ENCODE results near the gene SIN3B.

SIN3B gene

DNA sequence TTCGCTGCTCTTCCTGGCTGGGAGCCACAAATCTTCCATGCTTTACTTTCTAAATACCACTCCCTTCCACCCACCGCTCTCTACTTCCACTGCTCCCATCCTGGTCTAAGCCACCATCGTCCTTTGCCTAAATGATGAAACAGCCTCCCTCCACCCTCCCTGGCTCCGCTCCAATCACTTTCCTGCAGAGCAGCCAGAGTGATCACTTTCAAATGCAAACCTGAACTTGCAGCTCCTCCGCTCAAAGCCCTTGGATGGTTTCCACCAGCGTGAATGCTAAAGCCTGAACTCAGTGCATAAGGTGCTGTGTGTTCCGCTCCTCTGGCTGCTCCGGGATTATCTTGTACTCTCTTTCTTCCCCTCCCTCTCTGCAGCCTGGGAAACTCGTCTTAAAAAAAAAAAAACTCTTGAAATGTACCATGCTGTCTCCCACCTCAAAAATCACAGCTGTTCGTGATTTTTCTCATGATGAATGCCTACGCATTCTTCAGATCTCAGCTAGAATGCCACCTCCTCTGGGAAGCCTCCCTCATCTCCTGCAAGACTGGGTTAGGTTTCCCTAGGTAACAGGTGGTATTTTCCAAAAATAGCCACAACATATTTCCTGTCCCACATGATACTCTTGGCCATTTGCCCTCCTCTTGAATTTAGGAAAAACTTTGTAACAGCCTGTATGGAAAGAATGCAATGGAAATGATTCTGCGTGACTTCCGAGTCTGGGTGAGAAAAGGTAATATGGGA is 3.7 kb upstream of the SIN3B start:
- TF ChIP-seq TEAD4 (IDR thresholded peaks at IDR 0.05) = peak; percentile 89
- no peak for TF ChIP-seq EGR1 (IDR thresholded peaks at IDR 0.05)
- TF ChIP-seq, protein P1, sequence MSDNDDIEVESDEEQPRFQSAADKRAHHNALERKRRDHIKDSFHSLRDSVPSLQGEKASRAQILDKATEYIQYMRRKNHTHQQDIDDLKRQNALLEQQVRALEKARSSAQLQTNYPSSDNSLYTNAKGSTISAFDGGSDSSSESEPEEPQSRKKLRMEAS (IDR thresholded peaks at IDR 0.05) = peak; percentile 53
- TF ChIP-seq RAD21 (IDR thresholded peaks at IDR 0.05; ENCODE audit: low read depth) = peak; percentile 2; the same call in 1 of the 2 replicates
- peak; percentile 96 for TF ChIP-seq EP300 (IDR thresholded peaks at IDR 0.05; ENCODE audit: borderline replicate concordance)
- TF ChIP-seq ZBTB7A (IDR thresholded peaks at IDR 0.05; ENCODE audit: low read depth) = no peak
- TF ChIP-seq CREB1 (IDR thresholded peaks at IDR 0.05; ENCODE audit: low read depth) = no peak
- TF ChIP-seq, protein P2, sequence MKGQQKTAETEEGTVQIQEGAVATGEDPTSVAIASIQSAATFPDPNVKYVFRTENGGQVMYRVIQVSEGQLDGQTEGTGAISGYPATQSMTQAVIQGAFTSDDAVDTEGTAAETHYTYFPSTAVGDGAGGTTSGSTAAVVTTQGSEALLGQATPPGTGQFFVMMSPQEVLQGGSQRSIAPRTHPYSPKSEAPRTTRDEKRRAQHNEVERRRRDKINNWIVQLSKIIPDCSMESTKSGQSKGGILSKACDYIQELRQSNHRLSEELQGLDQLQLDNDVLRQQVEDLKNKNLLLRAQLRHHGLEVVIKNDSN (IDR thresholded peaks at IDR 0.05) = peak; percentile 55
- no peak; the same call in 1 of the 2 replicates for TF ChIP-seq YY1 (IDR thresholded peaks at IDR 0.05; ENCODE audit: low read depth)
- peak; percentile 86 for TF ChIP-seq NFIC (IDR thresholded peaks at IDR 0.05)
- TF ChIP-seq, protein P3, sequence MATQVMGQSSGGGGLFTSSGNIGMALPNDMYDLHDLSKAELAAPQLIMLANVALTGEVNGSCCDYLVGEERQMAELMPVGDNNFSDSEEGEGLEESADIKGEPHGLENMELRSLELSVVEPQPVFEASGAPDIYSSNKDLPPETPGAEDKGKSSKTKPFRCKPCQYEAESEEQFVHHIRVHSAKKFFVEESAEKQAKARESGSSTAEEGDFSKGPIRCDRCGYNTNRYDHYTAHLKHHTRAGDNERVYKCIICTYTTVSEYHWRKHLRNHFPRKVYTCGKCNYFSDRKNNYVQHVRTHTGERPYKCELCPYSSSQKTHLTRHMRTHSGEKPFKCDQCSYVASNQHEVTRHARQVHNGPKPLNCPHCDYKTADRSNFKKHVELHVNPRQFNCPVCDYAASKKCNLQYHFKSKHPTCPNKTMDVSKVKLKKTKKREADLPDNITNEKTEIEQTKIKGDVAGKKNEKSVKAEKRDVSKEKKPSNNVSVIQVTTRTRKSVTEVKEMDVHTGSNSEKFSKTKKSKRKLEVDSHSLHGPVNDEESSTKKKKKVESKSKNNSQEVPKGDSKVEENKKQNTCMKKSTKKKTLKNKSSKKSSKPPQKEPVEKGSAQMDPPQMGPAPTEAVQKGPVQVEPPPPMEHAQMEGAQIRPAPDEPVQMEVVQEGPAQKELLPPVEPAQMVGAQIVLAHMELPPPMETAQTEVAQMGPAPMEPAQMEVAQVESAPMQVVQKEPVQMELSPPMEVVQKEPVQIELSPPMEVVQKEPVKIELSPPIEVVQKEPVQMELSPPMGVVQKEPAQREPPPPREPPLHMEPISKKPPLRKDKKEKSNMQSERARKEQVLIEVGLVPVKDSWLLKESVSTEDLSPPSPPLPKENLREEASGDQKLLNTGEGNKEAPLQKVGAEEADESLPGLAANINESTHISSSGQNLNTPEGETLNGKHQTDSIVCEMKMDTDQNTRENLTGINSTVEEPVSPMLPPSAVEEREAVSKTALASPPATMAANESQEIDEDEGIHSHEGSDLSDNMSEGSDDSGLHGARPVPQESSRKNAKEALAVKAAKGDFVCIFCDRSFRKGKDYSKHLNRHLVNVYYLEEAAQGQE (IDR thresholded peaks at IDR 0.05; ENCODE audit: low read depth) = no peak
- TF ChIP-seq CEBPB (IDR thresholded peaks at IDR 0.05) = peak; percentile 69; the same call in 1 of the 2 replicates
- TF ChIP-seq FOXM1 (IDR thresholded peaks at IDR 0.05; ENCODE audit: borderline replicate concordance, low read depth) = peak; percentile 87
- 0 out of 2 replicates have a peak, but pooled peaks have one; percentile 5 for TF ChIP-seq TAF1 (IDR thresholded peaks at IDR 0.05; ENCODE audit: low read depth)
- TF ChIP-seq TCF12 (IDR thresholded peaks at IDR 0.05; ENCODE audit: low read depth) = peak; percentile 91

DNA sequence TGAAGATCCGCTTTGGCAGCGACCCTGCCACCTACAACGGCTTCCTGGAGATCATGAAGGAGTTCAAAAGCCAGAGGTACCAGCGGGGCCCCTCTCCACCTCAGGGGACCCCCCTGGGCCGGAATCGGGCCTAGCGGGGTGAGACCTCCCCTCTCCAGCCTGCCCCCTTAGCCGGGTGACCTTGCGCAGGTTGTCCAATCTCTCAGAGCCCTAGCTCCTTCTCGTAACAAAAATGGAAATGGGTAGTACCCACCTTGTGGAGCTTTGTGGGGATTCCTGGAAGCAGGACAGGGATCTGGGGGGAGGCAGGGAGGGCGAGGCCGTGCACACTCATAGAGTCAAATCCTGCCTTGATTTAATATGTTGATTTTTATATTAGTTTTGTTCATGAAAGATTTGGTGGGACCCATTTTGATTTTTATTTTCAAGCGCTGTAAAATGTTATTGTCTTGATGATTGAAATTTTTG is 658 bp downstream of the SIN3B start:
- TF ChIP-seq NFIC (IDR thresholded peaks at IDR 0.05) = no peak
- TF ChIP-seq CREB1 (IDR thresholded peaks at IDR 0.05; ENCODE audit: low read depth) = no peak
- TF ChIP-seq ZBTB7A (IDR thresholded peaks at IDR 0.05; ENCODE audit: low read depth) = peak; percentile 8; the same call in 1 of the 2 replicates
- no peak for TF ChIP-seq RAD21 (IDR thresholded peaks at IDR 0.05; ENCODE audit: low read depth)
- no peak for TF ChIP-seq TAF1 (IDR thresholded peaks at IDR 0.05; ENCODE audit: low read depth)

DNA sequence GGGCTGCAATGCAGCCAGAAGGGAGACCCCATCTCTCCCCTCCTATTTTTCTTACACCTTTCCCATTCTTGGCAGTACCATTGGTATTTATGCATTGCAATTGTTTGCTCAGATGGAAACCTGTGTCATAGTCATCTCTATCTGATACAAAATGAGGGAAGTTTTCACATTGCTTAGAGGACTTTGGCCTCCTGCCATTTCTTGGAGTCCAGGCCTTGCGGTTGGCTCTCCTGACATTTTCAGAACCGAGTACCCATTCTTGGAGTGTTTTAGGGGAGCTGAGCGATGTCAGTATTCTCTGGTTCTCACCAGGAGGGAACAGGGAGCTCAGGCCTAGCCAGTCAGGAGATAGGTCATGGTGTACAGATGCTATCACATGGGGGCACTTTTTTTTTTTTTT is 1.5 kb downstream of the SIN3B start:
- TF ChIP-seq RAD21 (IDR thresholded peaks at IDR 0.05; ENCODE audit: low read depth) (no peak), YY1 (IDR thresholded peaks at IDR 0.05; ENCODE audit: low read depth) (no peak), TEAD4 (IDR thresholded peaks at IDR 0.05) (no peak), TCF12 (IDR thresholded peaks at IDR 0.05; ENCODE audit: low read depth) (no peak), CREB1 (IDR thresholded peaks at IDR 0.05; ENCODE audit: low read depth) (no peak), CEBPB (IDR thresholded peaks at IDR 0.05) (no peak), FOXM1 (IDR thresholded peaks at IDR 0.05; ENCODE audit: borderline replicate concordance, low read depth) (no peak), EGR1 (IDR thresholded peaks at IDR 0.05) (no peak), ZBTB7A (IDR thresholded peaks at IDR 0.05; ENCODE audit: low read depth) (no peak), NFIC (IDR thresholded peaks at IDR 0.05) (no peak), EP300 (IDR thresholded peaks at IDR 0.05; ENCODE audit: borderline replicate concordance) (no peak), TAF1 (IDR thresholded peaks at IDR 0.05; ENCODE audit: low read depth) (no peak)
- TF ChIP-seq, protein P2 (IDR thresholded peaks at IDR 0.05) = no peak
- TF ChIP-seq, protein P3 (IDR thresholded peaks at IDR 0.05; ENCODE audit: low read depth) = no peak
- TF ChIP-seq, protein P1 (IDR thresholded peaks at IDR 0.05) = no peak

DNA sequence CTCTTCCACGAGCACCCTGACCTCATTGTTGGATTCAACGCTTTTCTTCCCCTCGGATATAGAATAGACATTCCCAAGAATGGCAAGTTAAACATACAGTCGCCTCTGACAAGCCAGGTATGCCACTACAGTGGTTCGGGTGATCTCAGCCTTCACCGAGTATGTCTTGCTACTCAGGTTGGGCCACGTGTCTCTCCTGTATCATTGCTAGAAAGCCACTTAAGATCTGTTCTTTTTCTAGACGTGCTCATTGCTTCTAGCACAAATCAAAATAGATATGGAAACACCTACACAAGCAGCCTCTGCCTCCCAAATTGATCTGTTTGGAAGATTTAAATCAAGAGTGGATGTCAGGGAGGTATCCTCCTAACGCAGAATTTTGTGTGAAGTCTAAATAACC is 2.3 kb downstream of the SIN3B start:
- TF ChIP-seq ZBTB7A (IDR thresholded peaks at IDR 0.05; ENCODE audit: low read depth) (no peak), FOXM1 (IDR thresholded peaks at IDR 0.05; ENCODE audit: borderline replicate concordance, low read depth) (no peak), YY1 (IDR thresholded peaks at IDR 0.05; ENCODE audit: low read depth) (no peak), RAD21 (IDR thresholded peaks at IDR 0.05; ENCODE audit: low read depth) (no peak), NFIC (IDR thresholded peaks at IDR 0.05) (no peak), EP300 (IDR thresholded peaks at IDR 0.05; ENCODE audit: borderline replicate concordance) (no peak), TEAD4 (IDR thresholded peaks at IDR 0.05) (no peak), TAF1 (IDR thresholded peaks at IDR 0.05; ENCODE audit: low read depth) (no peak), CREB1 (IDR thresholded peaks at IDR 0.05; ENCODE audit: low read depth) (no peak)
- TF ChIP-seq, protein P3 (IDR thresholded peaks at IDR 0.05; ENCODE audit: low read depth) = no peak
- TF ChIP-seq, protein P1 (IDR thresholded peaks at IDR 0.05) = no peak
- TF ChIP-seq, protein P2 (IDR thresholded peaks at IDR 0.05) = no peak

Data from Ishikawa (cell line).